B cell (primary cell): ENCODE data around the gene CCDC7. TPM values are rescaled to one million over a fixed set of nuclear protein-coding genes. Genes with fewer than 3 reads are reported as not detected.
"Not testable (repeated sequence)": the region's sequence is repeated elsewhere in the genome, so short reads cannot be mapped to it uniquely, and the experiment has no call there.

ENCODE experiments used
- ATAC-seq: fragments of 200-7000 bp; cut with Tn5 transposase; one replicate; pipeline ENCODE4 v1.10.0; 2021; ENCODE audit warnings: low read depth, mild to moderate bottlenecking, moderate number of reproducible peaks, moderate library complexity
- CTCF ChIA-PET: fragments of 350-600 bp; sonication (Branson Sonifier 250); formaldehyde crosslinking; loops from one replicate; lab custom pipeline; 2021; ENCODE audit warnings: antibody characterized with exemption, inconsistent platforms; lab: Charles Lee
- POLR2A ChIA-PET: fragments of 350-600 bp; sonication (Branson Sonifier 250); formaldehyde crosslinking; loops from one replicate; lab custom pipeline; 2021; ENCODE audit warnings: antibody characterized with exemption; lab: Charles Lee
- DNase-seq: peaks from one replicate; pipeline ENCODE4 v3.0.0; 2013
- H2AFZ ChIP-seq: 2 replicates; pipeline ENCODE4 v1.6.1; 2012; ENCODE audit warnings: mild to moderate bottlenecking, low read depth, low read length; ENCODE audit not compliant: insufficient read depth, poor library complexity, severe bottlenecking
- H3K27ac ChIP-seq, 2 donors: 1 replicate in 1 of 2; 2 replicates in 1 of 2; pipeline ENCODE4 v1.5.1; 2012 to 2013; ENCODE audit warnings: low read length in 2 of 2, mild to moderate bottlenecking in 2 of 2, moderate library complexity in 1 of 2
- H3K27me3 ChIP-seq, 4 experiments: fragments of 200-600 bp in 1 of 4; sonication (generic) in 1 of 4; replicated peaks in 1 of 4; 1 replicate in 2 of 4; 2 replicates in 2 of 4; pipeline versions ENCODE4 v1.6.1 to v1.7.0; 2013 to 2016; ENCODE audit warnings: low read length in 3 of 4, mild to moderate bottlenecking in 2 of 4, mixed read lengths in 1 of 4, moderate library complexity in 1 of 4; ENCODE audit not compliant: insufficient read depth in 4 of 4, control insufficient read depth in 3 of 4; ENCODE audit errors: control extremely low read depth in 1 of 4
- H3K36me3 ChIP-seq, 2 experiments: replicated peaks in 1 of 2; 1 replicate in 1 of 2; 2 replicates in 1 of 2; pipeline versions ENCODE4 v1.6.1 to v1.7.1; 2013; ENCODE audit warnings: low read length in 1 of 2; ENCODE audit not compliant: insufficient read depth in 2 of 2, control insufficient read depth in 1 of 2; ENCODE audit errors: control extremely low read depth in 1 of 2, extremely low read depth in 1 of 2
- H3K4me1 ChIP-seq, 2 donors: fragments of 200-600 bp in 1 of 2; sonication (generic) in 1 of 2; 1 replicate in 1 of 2; 2 replicates in 1 of 2; pipeline versions ENCODE4 v1.5.1 to v1.6.1; 2013 to 2017; ENCODE audit warnings: low read length in 2 of 2; ENCODE audit not compliant: control insufficient read depth in 2 of 2, insufficient read depth in 2 of 2
- H3K4me2 ChIP-seq: replicated peaks from 2 replicates; pipeline ENCODE3; 2012; ENCODE audit warnings: mild to moderate bottlenecking, low read depth, low read length; ENCODE audit not compliant: poor library complexity, severe bottlenecking
- H3K4me3 ChIP-seq, 5 experiments: fragments of 200-600 bp in 1 of 5; sonication (generic) in 1 of 5; 1 replicate in 3 of 5; 2 replicates in 2 of 5; pipeline versions ENCODE4 v1.5.1 to v1.7.0; 2011 to 2016; ENCODE audit warnings: low read length in 4 of 5, mild to moderate bottlenecking in 4 of 5, low read depth in 2 of 5, control low read depth in 1 of 5, moderate library complexity in 1 of 5; ENCODE audit not compliant: insufficient read depth in 1 of 5; ENCODE audit errors: control extremely low read depth in 1 of 5, extremely low read depth in 1 of 5
- H3K79me2 ChIP-seq: fragments of 200-600 bp; sonication (generic); one replicate; pipeline ENCODE4 v1.6.0; 2016; ENCODE audit warnings: low read length; ENCODE audit not compliant: control insufficient read depth, insufficient read depth
- H3K9ac ChIP-seq: fragments of 200-600 bp; sonication (generic); 2 replicates; pipeline ENCODE4 v1.6.1; 2017; ENCODE audit warnings: mild to moderate bottlenecking, low read length, moderate library complexity
- H3K9me3 ChIP-seq, 3 donors: one replicate each; pipeline versions ENCODE4 v1.6.1 to v1.7.1; 2013; ENCODE audit warnings: low read length in 2 of 3; ENCODE audit not compliant: control insufficient read depth in 2 of 3, insufficient read depth in 1 of 3; ENCODE audit errors: control extremely low read depth in 1 of 3
- H4K20me1 ChIP-seq: 2 replicates; pipeline ENCODE4 v1.6.0; 2012; ENCODE audit warnings: mild to moderate bottlenecking, low read length; ENCODE audit not compliant: insufficient read depth, control insufficient read depth, poor library complexity, severe bottlenecking
- H3K27ac Mint-ChIP-seq: one replicate; pipeline ENCODE4 v1.8.0; 2021; ENCODE audit warnings: mixed read lengths
- H3K27me3 Mint-ChIP-seq: one replicate; pipeline ENCODE4 v1.8.0; 2021; ENCODE audit warnings: mixed read lengths
- H3K4me1 Mint-ChIP-seq: one replicate; pipeline ENCODE4 v1.8.0; 2021; ENCODE audit warnings: mixed read lengths
- H3K4me3 Mint-ChIP-seq: one replicate; pipeline ENCODE4 v1.8.0; 2021; ENCODE audit warnings: mixed read lengths
- H3K9me3 Mint-ChIP-seq: one replicate; pipeline ENCODE4 v1.8.0; 2022; ENCODE audit warnings: mixed read lengths; ENCODE audit not compliant: insufficient read depth
- EZH2 ChIP-seq: IDR thresholded peaks from 2 replicates; pipeline ENCODE4 v1.6.1; 2012; ENCODE audit warnings: borderline replicate concordance, low read depth, mild to moderate bottlenecking, moderate library complexity, low read length; ENCODE audit not compliant: insufficient read depth, poor library complexity, severe bottlenecking
- WGBS: methylation state at CpG from one replicate; pipeline ENCODE4 v1.1.5; 2013; ENCODE audit warnings: missing lambda C conversion rate; ENCODE audit not compliant: insufficient coverage; 5-methylcytosine and 5-hydroxymethylcytosine counted together
- intact Hi-C: fragments of 100-400 bp; cut with micrococcal nuclease; formaldehyde crosslinking; loops from one replicate; pipeline ENCODE4 v1.10.0; 2022
- polyA minus RNA-seq: library from RNA; depleted of rRNA, polyadenylated mRNA; stranded (reverse); fragments of >200 nt; gene quantifications from 2 replicates; pipeline ENCODE4 v1.2.3, GENCODE V29; 2012
- polyA plus RNA-seq: library from polyadenylated mRNA; depleted of rRNA; stranded (reverse); fragments of >200 nt; gene quantifications from 2 replicates; pipeline ENCODE4 v1.2.3, GENCODE V29; 2012
- total RNA-seq, 2 donors: library from RNA; stranded (reverse); fragments of 120-200 nt in 1 of 2; gene quantifications; 1 replicate in 1 of 2; 2 replicates in 1 of 2; pipeline versions ENCODE4 v1.2.3 to v1.2.4, GENCODE V29; 2013 to 2022
- TF ChIP-seq, protein P1 (sequence below): fragments of 200-600 bp; IDR thresholded peaks from one replicate; pipeline ENCODE4 v1.8.0; 2022; ENCODE audit warnings: antibody characterized with exemption, mild to moderate bottlenecking

CCDC7 gene
- total RNA-seq (23.5 and 26.6 TPM in 2 replicates), polyA plus RNA-seq (2.6 and 3.4 TPM in 2 replicates), polyA minus RNA-seq (8.3 and 9.2 TPM in 2 replicates)
- total RNA-seq (2013), result 62.6 TPM

GRCh38 chr10:32445740-32446535, at the start of gene CCDC7:
Gene CCDC7, plus strand, starts transcription at chr10:32446140. Its CDS starts 5,503 bp downstream, at chr10:32451643.
- H2AFZ ChIP-seq, result peak within 1 kb of the TSS; percentile 94
- under 1% methylated on average over 44 of the region's 53 CpGs for WGBS
- peak within 1 kb of the TSS; percentile 93 to 99 (median 98) for H3K4me3 ChIP-seq
- H3K4me2 ChIP-seq, result peak within 1 kb of the TSS; percentile 86
- no peaks in the 10 kb centered on the region for H4K20me1 ChIP-seq
- ChIA-PET POLR2A (interaction anchor here (0.8 to 2.0 kb wide), 2 partner anchors 9 to 68 kb away, joined by 4 to 17 read pairs; no protein-coding TSS in a partner anchor), CTCF (interaction anchor here (0.6 to 1.4 kb wide), 10 partner anchors 9 to 563 kb away, joined by 3 to 7 read pairs (median 4); no protein-coding TSS in a partner anchor)
- Mint-ChIP-seq H3K4me1 (peaks cover 13% of the 10 kb centered on the region), H3K9me3 (peaks cover 3% of the 10 kb centered on the region), H3K27me3 (peaks cover 16% of the 10 kb centered on the region), H3K4me3 (peak within 1 kb of the TSS; percentile 98), H3K27ac (peak within 1 kb of the TSS; percentile 100)
- peak within 1 kb of the TSS; percentile 96 for H3K9ac ChIP-seq
- peak within 1 kb of the TSS; percentile 95 to 99 for H3K27ac ChIP-seq
- no peaks in the 10 kb centered on the region for H3K9me3 ChIP-seq
- no peaks in the 10 kb centered on the region for H3K79me2 ChIP-seq
- intact Hi-C loops, result loop anchor here (1.0 to 10.0 kb wide), 10 partner anchors 68 to 1411 kb away; partner anchors contain the start of genes ARHGAP12, EPC1, KIF5B and ZEB1
- peaks cover 0 to 4% (median 0%) of the 10 kb centered on the region in 4 experiments for H3K27me3 ChIP-seq
- TF ChIP-seq, protein P1, sequence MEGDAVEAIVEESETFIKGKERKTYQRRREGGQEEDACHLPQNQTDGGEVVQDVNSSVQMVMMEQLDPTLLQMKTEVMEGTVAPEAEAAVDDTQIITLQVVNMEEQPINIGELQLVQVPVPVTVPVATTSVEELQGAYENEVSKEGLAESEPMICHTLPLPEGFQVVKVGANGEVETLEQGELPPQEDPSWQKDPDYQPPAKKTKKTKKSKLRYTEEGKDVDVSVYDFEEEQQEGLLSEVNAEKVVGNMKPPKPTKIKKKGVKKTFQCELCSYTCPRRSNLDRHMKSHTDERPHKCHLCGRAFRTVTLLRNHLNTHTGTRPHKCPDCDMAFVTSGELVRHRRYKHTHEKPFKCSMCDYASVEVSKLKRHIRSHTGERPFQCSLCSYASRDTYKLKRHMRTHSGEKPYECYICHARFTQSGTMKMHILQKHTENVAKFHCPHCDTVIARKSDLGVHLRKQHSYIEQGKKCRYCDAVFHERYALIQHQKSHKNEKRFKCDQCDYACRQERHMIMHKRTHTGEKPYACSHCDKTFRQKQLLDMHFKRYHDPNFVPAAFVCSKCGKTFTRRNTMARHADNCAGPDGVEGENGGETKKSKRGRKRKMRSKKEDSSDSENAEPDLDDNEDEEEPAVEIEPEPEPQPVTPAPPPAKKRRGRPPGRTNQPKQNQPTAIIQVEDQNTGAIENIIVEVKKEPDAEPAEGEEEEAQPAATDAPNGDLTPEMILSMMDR, result peak; percentile 65
- TF ChIP-seq EZH2, result no peak
- H3K4me1 ChIP-seq, result peaks cover 7 to 8% of the 10 kb centered on the region in 2 donors
- ATAC-seq, result peak; percentile 99
- H3K36me3 ChIP-seq, result no peaks in the 10 kb centered on the region
- peak; percentile 93 for DNase-seq

DNA sequence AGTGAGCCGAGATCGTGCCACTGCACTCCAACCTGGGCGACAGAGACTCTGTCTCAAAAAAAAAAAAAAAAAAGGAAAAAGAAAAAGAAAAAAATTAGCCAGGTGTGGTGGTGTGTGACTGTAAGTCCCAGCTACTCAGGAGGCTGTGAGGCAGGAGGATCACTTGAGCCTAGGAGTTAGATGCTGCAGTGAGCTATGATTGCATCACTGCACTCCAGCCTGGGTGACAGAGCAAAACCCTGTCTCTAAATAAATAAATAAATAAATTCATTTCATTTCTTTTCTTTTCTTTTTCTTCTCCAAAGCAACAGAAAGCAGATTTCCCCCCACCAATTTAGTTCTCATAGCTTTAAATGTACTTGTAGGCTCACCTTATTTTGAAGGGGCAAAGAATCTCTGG, 48.8 kb upstream of the CCDC7 start:
- H3K9me3 Mint-ChIP-seq, H4K20me1 ChIP-seq, H3K4me1 Mint-ChIP-seq, H3K27me3 Mint-ChIP-seq, H3K4me1 ChIP-seq, H3K27me3 ChIP-seq, H3K9me3 ChIP-seq, POLR2A ChIA-PET, H3K27ac ChIP-seq, intact Hi-C loops, H3K4me2 ChIP-seq, CTCF ChIA-PET, ATAC-seq, H3K79me2 ChIP-seq, H2AFZ ChIP-seq, H3K4me3 ChIP-seq, H3K36me3 ChIP-seq, DNase-seq, H3K4me3 Mint-ChIP-seq, H3K27ac Mint-ChIP-seq, H3K9ac ChIP-seq: not testable (repeated sequence)
- no CpG with 5 or more reads among the region's 3 CpGs for WGBS

DNA sequence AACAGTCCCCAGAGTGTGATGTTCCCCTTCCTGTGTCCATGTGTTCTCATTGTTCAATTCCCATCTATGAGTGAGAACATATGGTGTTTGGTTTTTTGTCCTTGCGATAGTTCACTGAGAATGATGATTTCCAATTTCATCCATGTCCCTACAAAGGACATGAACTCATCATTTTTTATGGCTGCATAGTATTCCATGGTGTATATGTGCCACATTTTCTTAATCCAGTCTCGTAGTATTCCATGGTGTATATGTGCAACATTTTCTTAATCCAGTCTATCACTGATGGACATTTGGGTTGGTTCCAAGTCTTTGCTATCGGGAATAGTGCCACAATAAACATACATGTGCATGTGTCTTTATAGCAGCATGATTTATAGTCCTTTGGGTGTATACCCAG, 46.2 kb upstream of the CCDC7 start:
- H3K9ac ChIP-seq, CTCF ChIA-PET, H3K27me3 ChIP-seq, H3K4me3 Mint-ChIP-seq, H3K27ac Mint-ChIP-seq, H3K9me3 Mint-ChIP-seq, H3K4me2 ChIP-seq, H3K9me3 ChIP-seq, H3K4me1 ChIP-seq, H3K79me2 ChIP-seq, H3K4me1 Mint-ChIP-seq, POLR2A ChIA-PET, H3K4me3 ChIP-seq, H4K20me1 ChIP-seq, H3K36me3 ChIP-seq, ATAC-seq, DNase-seq, intact Hi-C loops, H2AFZ ChIP-seq, H3K27me3 Mint-ChIP-seq, H3K27ac ChIP-seq: not testable (repeated sequence)
- WGBS, result no CpG with 5 or more reads among the region's 3 CpGs
